BJ (cell line): ENCODE data around the gene PTPRC. TPM values are rescaled to one million over a fixed set of nuclear protein-coding genes. Genes with fewer than 3 reads are reported as not detected.

ENCODE experiments used
- CTCF ChIA-PET: fragments of 350-600 bp; formaldehyde crosslinking; extraction: SDS; loops from one replicate; lab custom pipeline; 2021; ENCODE audit warnings: antibody characterized with exemption, inconsistent platforms; lab: Yijun Ruan, JAX
- POLR2A ChIA-PET: fragments of 300-600 bp; sonication (Branson Sonifier 250); formaldehyde crosslinking; extraction: SDS; loops from one replicate; lab custom pipeline; 2021; ENCODE audit warnings: antibody characterized with exemption; lab: Charles Lee
- DNase-seq: peaks from one replicate; pipeline ENCODE4 v3.0.0-alpha.2; 2011; ENCODE audit warnings: low read depth
- H3K27me3 ChIP-seq: 2 replicates; pipeline ENCODE4 v1.6.0; 2011; ENCODE audit warnings: low read length; ENCODE audit not compliant: control insufficient read depth, insufficient read depth
- H3K36me3 ChIP-seq: 2 replicates; pipeline ENCODE4 v1.5.1; 2011; ENCODE audit warnings: low read length; ENCODE audit not compliant: control insufficient read depth, insufficient read depth
- H3K4me3 ChIP-seq: 2 replicates; pipeline ENCODE4 v1.5.1; 2011; ENCODE audit warnings: low read depth, mild to moderate bottlenecking, control low read depth, low read length
- CTCF ChIP-seq: IDR thresholded peaks from 2 replicates; pipeline ENCODE4 v1.5.1; 2011; ENCODE audit warnings: low read depth, mild to moderate bottlenecking, control low read depth, inconsistent platforms, low read length, moderate library complexity; ENCODE audit not compliant: insufficient read depth
- polyA plus RNA-seq: library from polyadenylated mRNA; depleted of rRNA; stranded (reverse); fragments of >200 nt; gene quantifications from 2 replicates; pipeline ENCODE4 v1.2.3, GENCODE V29; 2011

Gene PTPRC
- polyA plus RNA-seq, 1 experiment = 0.22 TPM

GRCh38 chr1:198637916-198638437 is 863 bp upstream of the PTPRC start:
- no peak for TF ChIP-seq CTCF
- H3K36me3 ChIP-seq = no peaks in the 10 kb centered on the region
- H3K27me3 ChIP-seq = no peaks in the 10 kb centered on the region
- no peak for DNase-seq
- ChIA-PET POLR2A (no interaction called here), CTCF (interaction anchor here (1.3 kb wide), 1 partner anchor 13 kb away, joined by 3 read pairs; no protein-coding TSS in a partner anchor)
- H3K4me3 ChIP-seq = no peak overlapping the region

GRCh38 chr1:198638441-198638840 is 399 bp upstream of the PTPRC start:
- Histone ChIP-seq H3K27me3 (no peaks in the 10 kb centered on the region), H3K36me3 (no peaks in the 10 kb centered on the region), H3K4me3 (no peak overlapping the region)
- ChIA-PET POLR2A (no interaction called here), CTCF (no interaction called here)
- DNase-seq = no peak
- TF ChIP-seq CTCF = no peak

GRCh38 chr1:198639671-198640143 is 867 bp downstream of the PTPRC start:
- no peak overlapping the region for H3K4me3 ChIP-seq
- H3K27me3 ChIP-seq = no peaks in the 10 kb centered on the region
- POLR2A ChIA-PET = no interaction called here
- no peak for DNase-seq
- CTCF ChIA-PET = no interaction called here
- TF ChIP-seq CTCF = no peak
- no peaks in the 10 kb centered on the region for H3K36me3 ChIP-seq

- CTCF ChIA-PET = interaction anchor here (0.7 kb wide), 1 partner anchor 398 kb away, joined by 3 read pairs; no protein-coding TSS in a partner anchor
Observed at GRCh38 chr1:198640174-198640573, 1.3 kb downstream of the PTPRC start.

GRCh38 chr1:198641501-198641900 is 2.7 kb downstream of the PTPRC start:
- no peaks in the 10 kb centered on the region for H3K36me3 ChIP-seq
- H3K4me3 ChIP-seq = no peak overlapping the region
- H3K27me3 ChIP-seq = no peaks in the 10 kb centered on the region
- DNase-seq = no peak
- CTCF ChIA-PET = no interaction called here
- POLR2A ChIA-PET = no interaction called here
- no peak for TF ChIP-seq CTCF

More at GRCh38 chr1:198640174-198640573, 1.3 kb downstream of the PTPRC start:
- DNase-seq = no peak
- H3K36me3 ChIP-seq = no peaks in the 10 kb centered on the region
- H3K27me3 ChIP-seq = no peaks in the 10 kb centered on the region
- no peak for TF ChIP-seq CTCF
- POLR2A ChIA-PET = no interaction called here
- H3K4me3 ChIP-seq = no peak overlapping the region
